SH-SY5Y (cell line): ENCODE results near the gene WDPCP.

Experiments used
- GATA2 ChIP-seq: IDR thresholded peaks from 2 replicates; pipeline ENCODE4 v1.6.1; 2011; ENCODE audit warnings: mild to moderate bottlenecking, low read depth, low read length
- GATA3 ChIP-seq: IDR thresholded peaks from 2 replicates; pipeline ENCODE4 v1.6.1; 2011; ENCODE audit warnings: low read depth, mild to moderate bottlenecking, low read length, moderate library complexity

- TF ChIP-seq GATA2: no peak
- no peak for TF ChIP-seq GATA3
These were observed 48.7 kb downstream of the WDPCP start for GRCh38 chr2:63539416-63540162.
